ENCODE data around the gene APOBEC2.
A peak's percentile ranks its signal among the peaks of the same experiment; 100 is the strongest.

The APOBEC2 gene

DNA sequence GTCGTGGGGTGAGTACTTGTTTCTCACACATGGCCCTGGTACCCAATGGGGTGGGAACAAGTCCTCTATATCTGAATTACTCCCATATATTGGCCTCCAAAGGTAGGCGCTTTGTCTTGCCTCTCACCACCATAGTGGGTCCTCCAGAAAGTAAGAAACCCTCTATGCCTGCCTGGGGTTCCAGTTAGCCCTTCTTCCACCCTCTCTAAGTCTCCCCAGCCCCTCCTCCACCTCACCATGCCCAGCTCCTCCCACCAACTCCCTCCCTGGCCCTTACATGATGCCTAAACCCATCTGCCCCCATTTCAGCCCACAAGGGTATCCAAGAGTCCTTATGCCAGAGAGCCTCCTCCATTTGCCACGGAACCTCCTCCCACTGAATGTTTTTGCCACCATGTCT, 9.9 kb upstream of the APOBEC2 start:
- peaks cover 12% of the 10 kb centered on the region for H3K4me1 Mint-ChIP-seq (ENCODE audit: low read depth)
- no peak overlapping the region for H3K27ac Mint-ChIP-seq
- no peaks in the 10 kb centered on the region for H3K9me3 Mint-ChIP-seq
- no peak overlapping the region for H3K4me3 Mint-ChIP-seq
- H3K36me3 Mint-ChIP-seq (ENCODE audit: low read depth): no peaks in the 10 kb centered on the region
- no peaks in the 10 kb centered on the region for H3K27me3 Mint-ChIP-seq (ENCODE audit: low read depth)

DNA sequence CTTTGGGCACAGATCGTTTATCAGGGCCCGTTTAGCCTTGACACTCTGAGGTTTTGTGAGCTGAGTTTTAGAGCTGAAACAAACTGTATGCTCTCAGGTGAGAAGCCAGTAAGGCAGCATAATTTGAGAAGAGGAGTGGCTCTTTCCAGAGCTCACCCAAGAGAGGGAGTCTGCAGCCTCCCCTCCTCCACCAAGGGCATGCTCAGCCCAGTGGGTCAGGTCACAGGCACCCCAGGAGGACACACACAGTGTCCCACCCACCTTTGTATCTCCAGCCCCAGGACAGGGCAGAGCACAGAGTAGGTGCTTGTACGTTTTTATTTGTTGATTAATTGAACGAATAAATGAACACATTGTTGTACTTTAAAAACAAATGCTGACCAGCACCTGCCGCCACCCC, 7.3 kb upstream of the APOBEC2 start:
- H3K4me3 Mint-ChIP-seq: no peak overlapping the region
- H3K27me3 Mint-ChIP-seq (ENCODE audit: low read depth): no peaks in the 10 kb centered on the region
- H3K4me1 Mint-ChIP-seq (ENCODE audit: low read depth): peaks cover 4% of the 10 kb centered on the region
- H3K9me3 Mint-ChIP-seq: no peaks in the 10 kb centered on the region
- no peaks in the 10 kb centered on the region for H3K36me3 Mint-ChIP-seq (ENCODE audit: low read depth)
- no peak overlapping the region for H3K27ac Mint-ChIP-seq

DNA sequence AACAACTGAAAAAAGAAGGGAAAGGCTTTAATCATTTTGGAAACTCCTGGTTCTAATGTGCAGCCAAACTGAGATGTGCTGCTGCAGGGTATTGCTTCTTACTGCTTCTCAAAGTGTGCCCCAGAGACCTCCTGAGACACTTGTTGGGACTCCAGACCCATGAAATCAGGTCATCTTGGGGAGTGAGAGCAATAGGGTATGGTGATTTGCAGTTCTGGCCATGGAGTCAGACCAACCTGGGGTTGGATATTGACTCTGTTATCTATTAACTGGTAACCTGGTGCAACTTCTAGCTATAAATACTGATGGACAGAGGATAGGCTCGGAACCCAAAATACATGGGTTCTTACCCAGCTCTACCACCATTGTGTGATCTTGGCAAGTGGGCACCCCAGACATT, 6.9 kb upstream of the APOBEC2 start:
- no peaks in the 10 kb centered on the region for H3K9me3 Mint-ChIP-seq
- H3K27ac Mint-ChIP-seq: no peak overlapping the region
- H3K4me1 Mint-ChIP-seq (ENCODE audit: low read depth): peaks cover 1% of the 10 kb centered on the region
- H3K27me3 Mint-ChIP-seq (ENCODE audit: low read depth): no peaks in the 10 kb centered on the region
- H3K4me3 Mint-ChIP-seq: no peak overlapping the region
- no peaks in the 10 kb centered on the region for H3K36me3 Mint-ChIP-seq (ENCODE audit: low read depth)

DNA sequence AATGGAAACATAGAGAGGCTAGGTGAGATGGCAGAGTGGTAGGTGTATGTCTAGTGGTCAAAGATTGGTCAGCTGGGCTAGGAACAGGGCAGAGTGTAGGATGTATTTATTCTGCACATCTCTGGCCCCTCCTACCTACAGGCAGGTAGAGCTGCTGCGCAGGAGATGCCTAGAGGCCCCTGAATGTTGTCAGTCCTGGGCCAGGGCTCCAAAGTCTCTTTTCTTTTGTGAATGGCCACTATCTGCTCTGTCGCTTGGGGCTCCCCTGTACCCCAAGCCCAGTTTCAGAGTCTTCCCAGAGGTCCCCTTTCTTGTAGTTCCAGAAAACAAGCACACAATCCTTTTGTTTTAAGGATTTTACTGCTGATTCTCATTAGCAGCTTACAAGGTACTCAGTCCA, 5.7 kb upstream of the APOBEC2 start:
- H3K4me3 Mint-ChIP-seq: no peak overlapping the region

DNA sequence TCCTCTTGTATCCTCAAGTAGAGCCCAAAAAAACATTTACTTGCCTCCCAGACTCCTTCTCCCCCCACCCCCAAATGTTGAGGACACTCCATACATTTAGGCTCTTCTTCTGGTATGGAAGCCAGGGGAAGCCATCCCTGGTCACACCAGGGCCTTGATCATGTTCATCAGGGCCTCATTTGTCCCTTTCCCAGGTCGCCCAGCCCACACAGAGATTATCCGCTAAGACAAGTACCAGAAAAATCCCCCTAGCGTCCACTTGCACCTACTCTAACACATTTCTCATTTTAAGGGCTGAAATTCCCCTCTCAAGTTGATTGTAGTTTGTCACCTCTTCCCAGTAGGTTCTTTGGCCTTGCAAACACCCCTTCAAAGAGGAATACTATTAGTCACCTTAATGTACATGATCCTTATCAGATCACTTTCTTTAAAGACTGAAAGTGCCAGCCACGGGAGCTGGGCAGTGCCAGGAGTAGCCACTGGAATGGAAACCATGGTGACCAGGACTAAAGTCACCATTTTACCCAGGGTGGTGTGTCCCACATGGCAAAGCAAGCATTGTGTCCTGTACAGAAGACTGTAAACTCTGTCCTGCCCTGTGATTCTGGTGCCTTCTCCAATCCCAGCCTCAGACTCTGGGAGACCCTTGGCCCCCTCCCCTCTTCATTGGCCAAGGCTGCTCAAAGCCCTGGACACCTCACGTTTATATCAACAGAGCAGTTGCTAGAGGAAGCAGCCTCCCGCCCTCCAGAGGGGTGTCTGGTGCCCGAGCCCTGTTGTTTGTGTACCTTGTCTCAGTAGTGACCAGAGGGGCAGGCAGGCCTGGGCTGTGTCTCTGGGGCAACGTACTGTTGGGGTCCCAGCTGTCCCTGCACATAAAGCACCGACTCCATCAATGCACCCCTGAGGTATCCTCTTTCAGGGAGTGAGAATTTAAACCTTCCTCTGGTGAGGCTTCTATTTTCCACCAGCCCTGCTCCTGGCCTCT, 5.0 kb upstream of the APOBEC2 start:
- no peaks in the 10 kb centered on the region for H3K27me3 Mint-ChIP-seq (ENCODE audit: low read depth)
- H3K27ac Mint-ChIP-seq: no peak overlapping the region
- H3K4me1 Mint-ChIP-seq (ENCODE audit: low read depth): peaks cover 13% of the 10 kb centered on the region
- no peaks in the 10 kb centered on the region for H3K9me3 Mint-ChIP-seq
- H3K4me3 Mint-ChIP-seq: no peak overlapping the region
- peaks cover 7% of the 10 kb centered on the region for H3K36me3 Mint-ChIP-seq (ENCODE audit: low read depth)

More for the DNA sequence above, 5.7 kb upstream of the APOBEC2 start:
- H3K9me3 Mint-ChIP-seq: no peaks in the 10 kb centered on the region
- H3K27ac Mint-ChIP-seq: no peak overlapping the region
- H3K36me3 Mint-ChIP-seq (ENCODE audit: low read depth): peaks cover 7% of the 10 kb centered on the region
- no peaks in the 10 kb centered on the region for H3K27me3 Mint-ChIP-seq (ENCODE audit: low read depth)
- peaks cover 8% of the 10 kb centered on the region for H3K4me1 Mint-ChIP-seq (ENCODE audit: low read depth)

DNA sequence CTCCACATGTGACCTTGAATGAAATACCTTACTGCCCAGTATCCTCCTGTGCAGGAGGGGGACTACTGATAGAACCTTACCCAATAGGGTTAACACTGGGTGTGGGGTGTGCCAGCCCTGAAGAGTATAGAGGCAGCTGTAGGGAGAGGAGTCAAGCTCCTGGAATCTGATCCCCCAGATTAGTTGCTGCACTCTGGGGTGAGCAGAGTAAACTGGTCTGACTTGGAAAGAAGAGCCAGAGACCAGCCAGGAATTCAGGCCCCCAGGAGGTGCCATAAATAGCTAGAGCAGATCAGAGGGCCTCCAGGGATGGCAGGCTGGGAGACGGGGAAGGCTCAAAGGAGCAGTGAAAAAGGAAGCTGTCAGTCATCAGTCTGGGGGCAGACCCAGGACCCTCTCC, 3.5 kb upstream of the APOBEC2 start:
- Mint-ChIP-seq H3K36me3 (ENCODE audit: low read depth) (peaks cover 7% of the 10 kb centered on the region), H3K27ac (no peak overlapping the region), H3K9me3 (no peaks in the 10 kb centered on the region), H3K27me3 (ENCODE audit: low read depth) (no peaks in the 10 kb centered on the region), H3K4me3 (no peak overlapping the region), H3K4me1 (ENCODE audit: low read depth) (peaks cover 11% of the 10 kb centered on the region)

DNA sequence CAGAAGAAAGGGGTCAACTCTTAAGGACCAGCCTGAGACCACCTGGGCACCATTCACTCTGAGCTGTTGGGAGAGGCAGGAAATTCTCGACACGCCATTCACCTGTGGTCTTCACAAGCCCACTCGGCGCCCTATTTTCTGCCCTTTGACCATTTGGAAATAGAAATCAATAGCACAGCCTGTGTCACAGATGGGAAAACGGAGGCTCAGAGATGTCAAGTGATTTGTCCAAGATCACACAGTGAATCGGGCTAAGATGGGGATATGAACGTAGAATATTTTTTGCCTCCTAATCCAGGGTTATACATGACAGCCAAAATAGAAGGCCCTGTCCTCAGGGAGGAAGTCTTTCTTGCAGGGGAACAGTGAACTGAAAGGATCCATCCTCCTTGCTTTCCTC, 3.0 kb upstream of the APOBEC2 start:
- peaks cover 11% of the 10 kb centered on the region for H3K4me1 Mint-ChIP-seq (ENCODE audit: low read depth)
- H3K4me3 Mint-ChIP-seq: no peak overlapping the region
- no peak overlapping the region for H3K27ac Mint-ChIP-seq
- H3K27me3 Mint-ChIP-seq (ENCODE audit: low read depth): no peaks in the 10 kb centered on the region
- H3K9me3 Mint-ChIP-seq: no peaks in the 10 kb centered on the region
- H3K36me3 Mint-ChIP-seq (ENCODE audit: low read depth): peaks cover 7% of the 10 kb centered on the region

DNA sequence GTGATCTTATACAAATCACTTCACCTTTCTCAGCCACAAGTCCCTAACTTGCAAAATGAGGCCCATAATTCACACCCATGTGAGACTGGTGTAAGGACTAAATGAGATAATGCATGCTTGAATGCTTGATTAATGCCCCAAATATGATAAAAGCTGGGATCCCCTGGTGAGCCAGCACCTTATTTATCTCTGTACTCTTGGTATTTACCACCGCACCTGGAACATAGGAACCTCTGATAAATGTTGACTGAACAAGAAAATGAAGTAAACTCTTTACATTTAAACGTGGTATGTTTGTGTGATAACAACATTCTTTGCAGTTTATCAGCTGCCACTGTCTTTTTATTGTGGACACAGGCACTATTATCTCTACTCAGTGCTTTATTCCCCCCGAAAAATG, 2.5 kb upstream of the APOBEC2 start:
- H3K4me1 Mint-ChIP-seq (ENCODE audit: low read depth): peaks cover 11% of the 10 kb centered on the region
- H3K9me3 Mint-ChIP-seq: no peaks in the 10 kb centered on the region
- no peak overlapping the region for H3K27ac Mint-ChIP-seq
- peaks cover 7% of the 10 kb centered on the region for H3K36me3 Mint-ChIP-seq (ENCODE audit: low read depth)
- no peaks in the 10 kb centered on the region for H3K27me3 Mint-ChIP-seq (ENCODE audit: low read depth)
- no peak overlapping the region for H3K4me3 Mint-ChIP-seq

DNA sequence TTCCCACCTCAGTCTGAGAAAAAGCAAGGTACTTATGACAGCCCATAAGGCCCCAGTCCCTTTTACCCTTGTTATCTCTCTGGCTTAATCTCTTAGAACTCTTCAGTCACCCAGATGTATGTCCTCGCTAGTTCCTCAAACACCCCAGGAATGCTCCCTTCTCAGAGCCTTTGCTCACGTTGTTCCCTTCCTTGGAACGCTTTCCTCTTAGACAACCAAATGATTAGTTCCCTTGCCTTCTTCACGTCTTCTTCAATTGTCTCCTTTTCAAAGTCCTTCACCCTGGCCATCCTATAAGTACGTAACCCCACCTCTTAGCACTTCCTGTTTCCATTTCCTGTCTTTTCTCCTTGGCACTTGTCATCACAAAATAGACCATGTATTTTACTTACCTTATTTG, 1.1 kb upstream of the APOBEC2 start:
- no peak overlapping the region for H3K4me3 Mint-ChIP-seq
- no peaks in the 10 kb centered on the region for H3K27me3 Mint-ChIP-seq (ENCODE audit: low read depth)
- peaks cover 7% of the 10 kb centered on the region for H3K36me3 Mint-ChIP-seq (ENCODE audit: low read depth)
- no peaks in the 10 kb centered on the region for H3K9me3 Mint-ChIP-seq
- peak overlapping the region; percentile 78 for H3K27ac Mint-ChIP-seq
- peaks cover 11% of the 10 kb centered on the region for H3K4me1 Mint-ChIP-seq (ENCODE audit: low read depth)

DNA sequence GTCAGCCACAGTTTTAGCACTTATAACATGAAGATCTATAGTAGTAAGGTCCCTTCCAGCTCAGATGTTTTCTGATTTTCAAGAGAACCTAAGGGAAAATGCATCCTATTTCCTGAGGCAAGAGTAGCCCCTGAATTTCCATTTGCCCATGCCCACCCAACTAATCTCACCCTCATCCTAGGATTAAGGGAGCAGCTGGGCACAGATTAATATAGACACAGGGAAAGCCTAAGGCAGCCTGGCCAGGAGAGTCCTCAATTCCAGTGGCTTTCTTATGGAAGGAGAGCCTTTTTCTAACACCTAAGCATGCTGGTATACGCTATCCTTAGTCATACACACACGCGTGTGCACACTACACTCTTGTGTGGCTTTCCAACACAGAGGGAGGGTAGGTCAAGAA, 1.5 kb downstream of the APOBEC2 start:
- H3K27ac Mint-ChIP-seq: no peak overlapping the region
- H3K9me3 Mint-ChIP-seq: no peaks in the 10 kb centered on the region
- peaks cover 11% of the 10 kb centered on the region for H3K4me1 Mint-ChIP-seq (ENCODE audit: low read depth)
- H3K36me3 Mint-ChIP-seq (ENCODE audit: low read depth): peaks cover 7% of the 10 kb centered on the region
- H3K27me3 Mint-ChIP-seq (ENCODE audit: low read depth): no peaks in the 10 kb centered on the region
- no peak overlapping the region for H3K4me3 Mint-ChIP-seq

DNA sequence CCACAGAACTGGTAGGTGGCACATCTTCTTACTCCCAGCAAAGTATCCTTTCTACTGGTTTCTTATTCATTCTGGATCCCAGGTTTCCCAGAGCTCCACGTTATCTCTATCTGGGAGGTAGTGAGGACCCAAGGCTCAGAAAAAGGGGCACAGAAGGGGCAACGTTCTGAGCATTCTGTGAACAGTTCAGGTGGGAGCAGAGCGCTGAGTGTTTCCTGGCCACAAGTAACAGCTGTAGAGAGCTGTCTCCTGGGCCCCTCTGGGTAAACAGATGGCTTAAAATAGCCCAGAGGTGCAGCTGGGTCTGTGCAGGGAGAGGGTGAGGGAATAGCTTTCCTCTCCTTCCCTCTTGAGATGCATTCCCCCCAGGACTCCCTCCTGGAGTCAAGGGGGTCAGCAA, 2.1 kb downstream of the APOBEC2 start:
- no peaks in the 10 kb centered on the region for H3K9me3 Mint-ChIP-seq

DNA sequence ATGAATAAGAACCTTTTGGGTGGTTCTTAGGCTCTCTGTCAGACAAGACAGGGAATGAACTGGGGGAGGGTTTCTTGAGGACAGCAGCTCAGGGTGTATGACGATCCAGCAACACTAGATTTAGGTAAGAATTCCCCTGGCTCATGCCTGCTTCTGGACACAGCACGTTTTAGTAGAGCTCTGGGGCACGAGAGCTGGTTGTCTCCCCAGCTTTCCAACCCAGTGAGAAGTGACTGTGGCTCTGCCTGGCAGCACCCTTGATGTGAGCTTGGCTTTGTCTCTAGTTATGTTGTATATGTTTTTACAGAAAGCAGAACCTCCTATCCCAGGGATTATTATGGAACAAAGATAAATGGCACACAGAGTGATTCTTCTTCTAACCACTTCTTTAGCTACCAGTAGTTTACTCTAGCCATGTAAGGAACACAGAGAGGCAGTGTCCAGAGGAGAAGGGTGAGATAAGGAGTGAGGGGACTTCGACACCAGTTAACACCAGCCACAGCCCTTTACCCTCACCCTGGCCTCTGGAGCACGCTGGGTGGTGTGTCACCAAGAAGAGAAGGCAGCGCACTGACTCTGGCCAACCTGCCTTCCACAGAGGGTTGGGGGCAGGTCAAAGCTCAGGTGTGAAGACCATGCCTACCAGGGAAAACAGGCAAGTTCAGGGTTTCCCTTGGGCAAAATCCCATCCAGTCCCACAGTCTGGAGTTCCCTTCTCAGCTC, 3.9 kb downstream of the APOBEC2 start:
- H3K27ac Mint-ChIP-seq: no peak overlapping the region
- no peak overlapping the region for H3K4me3 Mint-ChIP-seq
- H3K27me3 Mint-ChIP-seq (ENCODE audit: low read depth): no peaks in the 10 kb centered on the region
- no peaks in the 10 kb centered on the region for H3K9me3 Mint-ChIP-seq
- H3K36me3 Mint-ChIP-seq (ENCODE audit: low read depth): peaks cover 6% of the 10 kb centered on the region
- peaks cover 8% of the 10 kb centered on the region for H3K4me1 Mint-ChIP-seq (ENCODE audit: low read depth)

More for the DNA sequence above, 2.1 kb downstream of the APOBEC2 start:
- Mint-ChIP-seq H3K4me3 (no peak overlapping the region), H3K27ac (no peak overlapping the region), H3K4me1 (ENCODE audit: low read depth) (peaks cover 11% of the 10 kb centered on the region), H3K27me3 (ENCODE audit: low read depth) (no peaks in the 10 kb centered on the region), H3K36me3 (ENCODE audit: low read depth) (peaks cover 10% of the 10 kb centered on the region)

DNA sequence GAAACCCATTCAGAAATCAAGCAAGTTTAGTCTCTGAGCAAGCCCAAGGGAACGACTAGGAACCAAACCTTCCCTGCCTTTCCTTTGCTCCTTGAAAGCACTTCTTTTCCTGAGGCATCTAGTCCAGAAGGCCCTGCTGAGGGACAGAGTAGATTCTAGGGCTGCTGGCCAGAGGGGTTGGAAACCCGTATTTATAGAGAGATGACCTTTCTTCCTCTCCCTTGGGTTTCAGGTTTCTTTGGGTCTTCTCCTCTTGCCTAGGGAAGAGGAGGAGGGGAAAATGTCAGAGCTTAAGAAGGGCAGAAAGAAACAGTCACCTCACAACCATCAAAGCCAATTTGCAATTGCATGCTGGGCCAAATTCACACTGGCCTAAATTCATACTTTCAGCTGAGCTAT, 5.8 kb downstream of the APOBEC2 start:
- Mint-ChIP-seq H3K4me1 (ENCODE audit: low read depth) (no peaks in the 10 kb centered on the region), H3K27me3 (ENCODE audit: low read depth) (no peaks in the 10 kb centered on the region), H3K36me3 (ENCODE audit: low read depth) (peaks cover 10% of the 10 kb centered on the region), H3K9me3 (no peaks in the 10 kb centered on the region), H3K27ac (no peak overlapping the region), H3K4me3 (no peak overlapping the region)

DNA sequence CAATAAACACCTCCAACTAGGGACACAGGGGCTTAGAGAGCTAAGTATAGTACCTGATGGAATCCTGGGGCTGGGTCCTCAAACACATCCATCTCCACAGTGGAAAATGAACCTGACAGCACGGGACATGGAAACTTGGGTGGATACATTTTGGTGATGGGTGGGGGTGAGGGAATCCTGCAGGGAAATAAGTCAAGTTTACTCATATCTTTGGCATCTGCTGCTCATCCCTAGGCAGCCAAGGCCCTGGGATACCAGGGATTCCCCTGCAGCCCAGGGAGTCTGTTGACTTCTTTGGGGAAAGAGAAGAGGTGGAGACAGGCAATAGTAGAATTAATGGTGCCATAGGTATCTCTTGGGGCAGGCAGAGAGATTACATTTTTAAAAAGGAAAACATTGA, 6.6 kb downstream of the APOBEC2 start:
- Mint-ChIP-seq H3K4me1 (ENCODE audit: low read depth) (no peaks in the 10 kb centered on the region), H3K27ac (no peak overlapping the region), H3K27me3 (ENCODE audit: low read depth) (no peaks in the 10 kb centered on the region), H3K9me3 (no peaks in the 10 kb centered on the region), H3K36me3 (ENCODE audit: low read depth) (peaks cover 11% of the 10 kb centered on the region), H3K4me3 (no peak overlapping the region)

DNA sequence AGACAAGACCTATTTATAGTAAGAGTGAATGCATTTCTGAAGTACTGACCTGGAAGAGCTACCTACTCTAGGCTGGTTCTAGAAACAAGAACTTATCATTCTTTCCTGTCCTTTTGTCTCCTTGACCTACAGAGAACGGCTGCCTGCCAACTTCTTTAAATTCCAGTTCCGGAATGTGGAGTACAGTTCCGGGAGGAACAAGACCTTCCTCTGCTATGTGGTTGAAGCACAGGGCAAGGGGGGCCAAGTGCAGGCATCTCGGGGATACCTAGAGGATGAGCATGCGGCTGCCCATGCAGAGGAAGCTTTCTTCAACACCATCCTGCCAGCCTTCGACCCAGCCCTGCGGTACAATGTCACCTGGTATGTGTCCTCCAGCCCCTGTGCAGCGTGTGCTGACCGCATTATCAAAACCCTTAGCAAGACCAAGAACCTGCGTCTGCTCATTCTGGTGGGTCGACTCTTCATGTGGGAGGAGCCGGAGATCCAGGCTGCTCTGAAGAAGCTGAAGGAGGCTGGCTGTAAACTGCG, 8.3 kb downstream of the APOBEC2 start:
- Mint-ChIP-seq H3K36me3 (ENCODE audit: low read depth) (peaks cover 17% of the 10 kb centered on the region), H3K27me3 (ENCODE audit: low read depth) (no peaks in the 10 kb centered on the region), H3K27ac (no peak overlapping the region), H3K9me3 (no peaks in the 10 kb centered on the region), H3K4me1 (ENCODE audit: low read depth) (peaks cover 2% of the 10 kb centered on the region), H3K4me3 (no peak overlapping the region)
